T-helper 2 cell treated with Interferon-gamma antibody and Interleukin-4, amounts not matched to agents 100 ng/mL and 5 ng/mL, for 36 hours (primary cell): ENCODE measurements around the gene PEX11A. TPM values are rescaled to one million over a fixed set of nuclear protein-coding genes. Genes with fewer than 3 reads are reported as not detected.

Experiments used
- intact Hi-C: fragments of 100-400 bp; cut with micrococcal nuclease; formaldehyde crosslinking; loops from one replicate; pipeline ENCODE4 v1.15.1; 2023
- total RNA-seq: library from RNA; stranded (reverse); gene quantifications from 2 replicates; pipeline ENCODE4 v1.2.3, GENCODE V29; 2022

The PEX11A gene, protein sequence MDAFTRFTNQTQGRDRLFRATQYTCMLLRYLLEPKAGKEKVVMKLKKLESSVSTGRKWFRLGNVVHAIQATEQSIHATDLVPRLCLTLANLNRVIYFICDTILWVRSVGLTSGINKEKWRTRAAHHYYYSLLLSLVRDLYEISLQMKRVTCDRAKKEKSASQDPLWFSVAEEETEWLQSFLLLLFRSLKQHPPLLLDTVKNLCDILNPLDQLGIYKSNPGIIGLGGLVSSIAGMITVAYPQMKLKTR
- 0.75 and 0.93 TPM in 2 replicates for total RNA-seq

DNA sequence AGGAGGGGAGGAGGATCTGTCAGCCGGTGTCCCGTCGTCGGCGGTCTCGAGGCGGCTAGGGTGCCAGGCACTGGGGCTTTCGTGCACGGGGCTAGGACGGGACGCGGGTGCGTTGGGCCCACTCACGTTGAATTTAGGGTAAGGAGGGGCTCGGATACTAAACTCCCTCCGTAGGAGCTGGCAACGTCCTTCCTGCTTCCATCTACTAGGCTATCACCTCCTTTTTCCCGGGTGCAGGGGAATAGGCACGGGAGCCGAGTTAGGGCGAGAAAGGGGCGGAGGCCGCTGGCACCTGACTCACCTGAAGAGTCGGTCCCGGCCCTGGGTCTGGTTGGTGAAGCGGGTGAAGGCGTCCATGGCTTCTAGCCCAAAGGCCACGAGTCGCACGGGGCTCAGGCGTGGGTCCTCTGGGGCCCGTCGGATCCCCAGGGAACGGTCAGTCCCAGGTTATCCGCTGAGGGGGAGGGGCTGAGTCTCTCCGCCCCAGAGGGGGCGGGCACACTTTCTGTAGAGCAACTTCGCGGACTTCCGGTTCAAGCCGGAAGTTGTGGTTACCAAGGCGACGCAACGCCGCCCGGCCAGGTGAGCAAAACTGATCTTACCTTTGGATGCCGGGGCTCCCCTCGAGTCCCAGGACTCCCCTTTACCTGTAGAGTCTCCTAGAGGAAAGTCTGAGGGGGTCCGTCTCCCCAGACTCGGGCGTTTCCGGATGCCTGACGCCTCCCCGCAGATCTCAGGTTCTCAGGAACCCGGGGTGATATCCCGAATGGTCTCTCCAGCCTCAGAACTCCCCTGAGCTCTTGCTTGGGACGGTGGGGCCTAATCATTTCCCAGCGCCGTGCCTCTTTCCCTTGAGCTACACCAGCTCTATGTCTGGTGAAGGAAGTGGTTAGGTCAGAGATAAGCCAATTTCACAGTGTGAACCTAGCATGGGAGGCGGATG, at the start of gene PEX11A, which contains the start of gene WDR93:
Gene PEX11A, minus strand, starts transcription at position 479 of the 943 bp plus-strand sequence. Its CDS starts 122 bp downstream, at position 357.
Gene WDR93, plus strand, starts transcription at position 536 of the 943 bp plus-strand sequence. CDS start 10,936 bp downstream, outside the sequence.
- intact Hi-C loops: loop anchor here (2.0 kb wide), 1 partner anchor 60 kb away; the partner anchor contains the start of gene MESP1

DNA sequence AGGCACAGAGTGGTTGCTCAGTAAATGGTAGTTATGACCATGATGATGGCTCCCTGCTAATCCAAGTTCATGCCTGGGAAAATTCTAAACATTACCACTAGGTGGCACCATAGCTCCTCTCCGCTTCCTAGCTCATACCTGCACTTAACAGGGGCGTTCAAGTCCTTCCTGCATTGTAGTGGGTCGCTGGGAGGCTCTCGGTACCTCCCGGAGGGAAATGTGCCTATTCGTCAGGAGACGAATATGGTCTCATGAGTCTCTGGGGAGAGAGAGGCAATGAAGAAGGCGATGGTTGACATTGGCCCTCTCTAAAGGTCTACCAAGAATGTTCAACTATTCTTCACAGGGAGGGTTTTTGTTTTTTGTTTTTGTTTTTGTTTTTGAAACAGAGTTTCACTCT, 49.6 kb upstream of the PEX11A start:
- intact Hi-C loops: loop anchor here (1.0 kb wide), 2 partner anchors 135 to 331 kb away; no protein-coding TSS in a partner anchor

DNA sequence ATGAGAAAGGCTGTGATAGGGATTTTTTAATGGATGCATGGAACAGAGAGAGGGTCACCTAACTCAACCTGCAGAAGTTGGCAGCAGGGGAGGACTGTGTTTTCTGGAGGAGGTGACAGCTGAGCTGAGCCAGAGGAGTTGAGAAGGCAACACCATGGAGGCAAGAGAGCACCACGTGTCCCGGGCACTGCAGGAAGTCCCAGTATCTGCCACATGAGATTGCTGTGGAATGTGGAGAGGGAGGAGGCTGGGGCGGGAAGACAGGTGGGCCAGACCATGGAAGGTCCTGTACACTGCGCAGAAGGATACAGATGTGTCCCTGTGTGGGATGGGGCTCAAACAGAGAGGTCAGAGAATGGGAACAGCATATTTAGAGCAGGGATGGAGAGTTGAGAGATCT, 45.2 kb upstream of the PEX11A start:
- intact Hi-C loops: no loop called here

DNA sequence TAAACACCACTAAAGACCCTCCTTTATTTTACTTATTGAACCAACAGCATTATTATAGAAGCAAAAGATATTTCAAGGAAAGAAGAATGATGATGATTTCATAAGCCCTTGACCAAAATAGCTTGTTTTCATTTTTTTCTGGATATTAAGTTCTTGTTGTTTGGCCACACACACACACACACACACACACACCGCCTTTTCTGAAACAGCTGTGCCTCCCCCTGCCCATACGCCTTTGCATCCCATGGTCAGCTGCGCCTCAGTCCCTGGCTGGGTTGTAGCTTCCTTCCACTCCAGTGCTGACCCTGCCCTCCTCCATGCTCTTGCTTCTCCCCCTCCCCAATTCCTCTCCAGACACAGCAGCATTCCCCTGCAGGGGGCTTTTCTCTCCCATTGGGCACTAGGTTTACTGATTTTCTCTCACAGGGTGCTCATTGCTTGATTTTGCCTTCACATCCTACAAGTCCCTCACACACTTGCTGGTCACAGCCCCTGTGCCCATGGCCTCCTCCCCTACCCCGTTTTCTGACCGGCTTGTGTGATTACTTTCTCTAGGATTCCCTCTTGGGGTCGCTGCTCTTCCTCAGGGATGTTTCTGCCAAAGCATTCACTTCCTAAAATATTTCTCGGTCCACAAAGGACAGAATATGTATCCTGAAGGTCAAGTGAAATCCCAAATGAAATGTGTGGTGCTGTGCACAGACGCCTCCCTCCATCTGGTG, 42.1 kb upstream of the PEX11A start:
- intact Hi-C loops: no loop called here

DNA sequence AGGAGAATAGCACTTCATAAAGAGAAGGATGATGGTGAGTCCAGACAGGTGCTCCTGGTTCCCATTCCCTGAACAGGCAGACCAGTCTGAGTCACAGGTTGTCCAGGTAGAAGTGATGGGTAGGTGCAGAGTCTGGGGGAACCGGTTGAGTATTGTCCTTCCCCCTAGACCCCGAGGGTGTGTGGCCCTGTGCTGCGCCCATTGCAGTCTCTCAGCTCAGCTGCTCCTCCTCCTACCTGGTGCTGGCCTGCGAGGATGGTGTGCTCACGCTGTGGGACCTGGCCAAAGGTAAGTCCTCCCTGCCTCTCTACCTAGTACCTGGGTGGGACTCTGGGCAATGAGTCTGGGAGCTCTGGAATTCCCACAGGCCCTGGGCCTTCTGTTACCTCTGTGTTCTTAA, 40.7 kb upstream of the PEX11A start:
- intact Hi-C loops: no loop called here

DNA sequence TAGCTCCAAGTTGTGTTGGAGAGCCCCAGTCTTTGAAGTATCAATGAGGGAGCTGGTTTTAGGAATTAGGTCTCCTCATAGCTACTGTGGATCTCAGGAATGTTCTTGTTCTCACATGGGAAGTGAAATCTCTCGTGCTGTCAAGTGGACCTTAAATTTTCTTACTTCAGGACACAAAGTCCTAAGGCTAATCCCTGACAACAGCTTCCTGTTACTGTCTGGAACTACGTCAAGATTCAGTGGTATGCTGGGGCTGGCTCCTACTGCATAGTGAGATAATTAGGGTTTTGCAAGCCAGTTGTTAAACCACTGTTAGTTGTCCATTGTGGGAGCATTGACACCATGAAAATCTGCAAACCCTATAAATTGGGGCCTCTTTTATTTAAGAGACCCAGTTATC, 37.7 kb upstream of the PEX11A start:
- intact Hi-C loops: no loop called here

DNA sequence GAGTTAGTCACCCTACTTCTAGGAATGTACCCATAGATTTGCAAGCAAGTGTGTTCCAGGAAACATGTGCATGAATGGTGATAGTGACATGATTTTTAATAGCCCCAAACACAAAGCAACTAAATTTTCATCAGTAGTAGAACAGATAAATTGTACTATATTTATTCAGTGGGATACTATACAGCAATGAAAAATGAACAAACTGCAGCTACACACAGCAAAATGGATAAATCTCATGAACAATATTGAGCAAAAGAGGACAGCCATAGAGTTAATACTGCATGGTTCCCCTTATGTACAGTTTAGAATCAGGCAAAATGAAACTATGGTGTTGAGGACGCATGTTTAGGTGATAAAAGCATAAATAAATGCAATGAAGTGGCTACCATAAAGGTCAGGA, 34.5 kb upstream of the PEX11A start:
- intact Hi-C loops: no loop called here

DNA sequence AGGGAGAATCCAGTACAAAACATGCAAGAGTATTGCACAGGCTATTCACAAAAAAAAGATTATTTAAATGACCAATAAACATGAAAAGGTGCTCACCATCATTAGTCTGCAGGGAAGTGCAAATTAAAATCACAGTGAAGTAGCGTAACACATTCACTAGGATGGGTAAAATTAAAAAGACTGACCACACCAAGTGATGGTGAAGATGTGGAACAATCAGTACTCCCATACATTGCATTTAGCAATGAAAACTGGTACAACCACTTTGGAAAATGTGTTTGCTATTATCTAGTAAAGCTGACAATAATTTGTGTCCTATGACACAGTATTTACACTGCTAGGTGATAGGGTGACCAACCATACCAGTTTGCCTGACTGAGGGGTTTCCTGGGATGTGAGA, 34.1 kb upstream of the PEX11A start:
- intact Hi-C loops: no loop called here

DNA sequence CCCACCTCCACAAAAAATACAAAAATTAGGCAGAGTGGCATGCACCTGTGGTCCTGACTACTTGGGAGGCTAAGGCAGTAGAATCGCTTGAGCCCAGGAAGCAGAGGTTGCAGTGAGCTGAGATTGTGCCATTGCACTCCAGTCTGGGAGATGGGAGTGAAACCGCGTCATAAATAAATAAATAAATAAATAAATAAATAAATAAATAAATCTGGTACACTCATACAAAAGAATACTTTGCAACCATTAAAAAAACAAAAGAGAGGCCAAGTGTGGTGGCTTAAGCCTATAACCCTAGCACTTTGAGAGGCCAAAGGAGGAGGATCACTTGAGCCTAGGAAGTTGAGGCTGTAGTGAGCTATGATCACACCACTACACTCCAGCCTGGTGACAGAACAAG, 32.5 kb upstream of the PEX11A start:
- intact Hi-C loops: no loop called here

DNA sequence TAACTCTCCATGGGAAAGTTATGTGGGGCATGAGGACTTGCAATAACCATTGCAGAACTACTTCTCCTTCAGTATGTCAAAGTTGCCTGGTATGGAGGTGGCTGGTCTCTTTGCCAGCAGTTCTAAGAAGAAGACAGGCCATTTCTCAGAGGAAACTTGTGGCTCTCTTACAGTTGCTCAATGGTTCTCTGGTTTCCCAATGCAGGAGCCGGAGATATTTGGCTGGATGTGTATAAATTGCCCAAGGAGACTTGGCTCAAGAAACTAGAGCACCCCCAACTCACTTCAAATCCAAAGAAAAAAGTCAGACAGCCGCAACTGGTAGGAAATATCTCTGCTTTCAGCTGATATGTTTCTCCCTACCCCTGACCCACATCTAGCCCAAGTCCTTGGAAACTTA, 24.2 kb upstream of the PEX11A start:
- intact Hi-C loops: no loop called here

DNA sequence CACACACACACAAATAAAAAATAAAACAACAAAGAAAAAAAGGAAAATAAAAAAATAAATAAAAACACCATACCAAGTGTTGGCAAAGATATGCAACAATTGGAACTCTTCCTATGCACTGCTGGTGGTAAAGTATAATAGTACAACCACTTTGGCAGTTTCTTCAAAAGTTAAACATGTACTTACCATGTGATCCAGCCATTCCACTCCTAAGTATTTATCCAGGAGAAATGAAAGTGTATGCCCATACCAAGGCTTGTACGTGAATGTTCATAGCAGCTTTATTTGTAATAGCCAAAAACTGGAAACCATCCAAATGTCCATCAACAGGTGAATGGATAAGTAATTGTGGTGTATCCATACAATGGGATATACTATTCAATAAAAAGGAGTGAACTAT, 17.0 kb upstream of the PEX11A start:
- intact Hi-C loops: no loop called here

DNA sequence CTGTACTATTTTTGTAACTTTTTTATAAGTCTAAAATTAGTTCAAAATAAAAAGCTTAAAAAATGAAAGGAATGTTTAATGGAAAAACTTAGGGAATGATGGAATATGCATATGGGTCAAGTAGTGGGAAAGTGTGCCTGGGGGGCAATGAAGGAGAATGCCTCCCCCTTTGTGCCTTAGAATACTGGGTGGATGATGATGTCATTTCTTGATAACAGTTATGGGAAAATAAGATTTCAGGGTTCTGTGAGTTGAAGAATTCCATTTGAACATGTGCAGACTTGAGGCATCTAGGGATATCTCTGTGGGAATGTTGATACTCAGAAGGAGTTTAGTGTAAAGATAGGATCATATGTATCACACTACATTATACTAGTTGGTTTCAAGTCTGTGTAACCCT, 13.9 kb upstream of the PEX11A start:
- intact Hi-C loops: no loop called here

DNA sequence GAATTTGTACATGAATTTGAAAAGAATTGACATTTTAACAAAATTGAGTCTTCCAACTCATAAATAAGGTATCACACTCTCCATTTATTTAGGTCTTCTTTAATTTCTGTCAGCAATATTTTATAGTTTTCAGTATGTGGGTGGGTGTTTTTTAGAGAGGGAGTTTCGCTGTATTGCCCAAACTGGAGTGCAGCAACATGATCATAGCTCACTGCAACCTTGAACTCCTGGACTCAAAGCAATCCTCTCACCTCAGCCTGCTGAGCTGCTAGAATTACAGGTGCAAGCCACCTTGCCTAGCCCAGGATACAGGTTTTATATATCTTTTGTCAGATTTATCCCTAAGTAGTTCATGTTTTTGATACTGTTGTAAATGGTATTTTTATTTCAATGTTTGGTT, 4.6 kb upstream of the PEX11A start:
- intact Hi-C loops: no loop called here

DNA sequence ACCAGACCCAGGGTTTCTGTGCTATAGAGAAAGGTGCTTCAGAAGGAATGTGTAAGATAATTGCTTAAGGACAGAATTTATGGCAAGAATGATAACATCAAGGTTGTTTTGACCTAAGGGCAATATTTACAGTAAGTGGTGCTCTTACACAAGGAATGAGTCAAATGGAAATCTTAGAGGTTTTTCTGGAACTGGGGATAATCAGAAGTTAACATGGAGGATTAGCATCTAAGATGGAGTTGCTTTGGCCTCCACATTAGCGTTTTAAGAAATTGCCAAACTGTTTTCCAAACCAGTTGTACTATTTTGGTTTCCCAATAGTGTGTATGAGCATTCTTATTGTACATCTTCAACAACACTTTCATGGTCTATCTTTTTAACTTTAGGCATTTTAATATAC, 3.1 kb upstream of the PEX11A start:
- intact Hi-C loops: no loop called here

DNA sequence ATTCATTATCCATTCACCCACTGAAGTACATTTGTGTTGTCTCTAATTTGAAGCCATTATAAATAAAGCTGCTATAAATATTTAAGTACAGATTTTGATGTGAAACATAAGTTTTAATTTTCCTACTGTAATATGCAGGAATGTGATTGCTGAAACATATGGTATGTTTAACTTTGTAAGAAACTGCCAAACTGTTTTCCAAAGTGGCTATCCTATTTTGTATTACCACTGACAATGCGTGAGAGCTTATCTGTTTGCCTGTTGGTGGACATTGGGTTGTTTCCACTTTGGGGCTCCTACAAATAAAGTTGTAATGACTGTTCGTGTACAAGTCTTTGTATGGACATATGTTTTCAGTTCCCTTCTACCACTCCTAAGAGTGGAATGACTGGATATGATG, 2.5 kb upstream of the PEX11A start:
- intact Hi-C loops: no loop called here

DNA sequence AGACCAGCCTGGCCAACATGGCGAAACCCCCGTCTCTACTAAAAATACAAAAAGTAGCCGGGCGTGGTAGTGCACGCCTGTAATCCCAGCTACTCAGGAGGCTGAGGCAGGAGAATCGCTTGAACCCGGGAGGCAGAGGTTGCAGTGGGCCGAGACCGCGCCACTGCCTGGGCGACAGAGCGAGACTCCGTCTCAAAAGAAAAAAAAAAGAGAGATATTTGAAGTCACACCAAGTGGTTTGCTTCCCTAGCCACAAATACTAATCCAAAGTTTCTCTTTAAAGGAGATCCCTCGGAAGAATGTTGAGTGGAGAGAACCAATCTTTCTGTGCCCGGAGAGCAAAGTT, 651 bp downstream of the PEX11A start:
- intact Hi-C loops: loop anchor here (2.0 kb wide), 1 partner anchor 61 kb away; the partner anchor contains the start of gene MESP1

DNA sequence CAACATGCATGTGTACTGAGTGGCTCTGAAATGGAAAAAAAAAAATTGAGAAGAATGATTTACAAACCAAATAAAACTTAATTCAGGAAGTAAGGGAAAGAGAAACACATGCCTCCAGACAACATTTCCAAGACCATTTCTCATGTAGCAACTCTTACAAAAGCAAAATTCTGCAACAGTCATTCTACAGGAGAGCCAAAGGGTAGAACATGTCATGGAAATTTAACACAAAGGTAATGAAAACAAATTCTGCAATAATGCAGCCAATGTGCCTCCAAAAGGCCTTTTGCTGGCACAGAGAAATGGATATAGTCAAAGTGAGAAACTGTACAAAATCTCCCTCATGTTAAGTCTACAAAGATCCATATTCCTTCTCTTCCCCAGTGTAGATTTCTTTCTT, 4.0 kb downstream of the PEX11A start:
- intact Hi-C loops: no loop called here

DNA sequence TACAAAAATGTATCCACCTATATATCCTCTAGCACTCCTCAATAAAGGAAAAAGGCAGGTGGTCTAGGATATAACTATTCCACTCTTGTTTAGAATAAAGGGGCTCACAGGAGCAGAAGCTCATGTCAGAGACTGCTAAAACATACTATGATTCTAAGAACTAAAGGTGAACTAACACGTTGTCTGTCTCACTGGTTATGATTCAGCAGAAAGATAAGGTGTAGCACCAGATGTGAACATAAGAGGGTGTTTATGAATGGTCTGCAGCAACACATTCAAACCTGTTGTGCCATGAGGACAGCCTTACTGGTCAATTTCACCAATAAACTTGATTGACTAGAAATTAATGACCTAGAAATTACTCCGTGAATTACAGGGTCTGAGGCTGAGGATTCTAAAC, 4.6 kb downstream of the PEX11A start:
- intact Hi-C loops: no loop called here

DNA sequence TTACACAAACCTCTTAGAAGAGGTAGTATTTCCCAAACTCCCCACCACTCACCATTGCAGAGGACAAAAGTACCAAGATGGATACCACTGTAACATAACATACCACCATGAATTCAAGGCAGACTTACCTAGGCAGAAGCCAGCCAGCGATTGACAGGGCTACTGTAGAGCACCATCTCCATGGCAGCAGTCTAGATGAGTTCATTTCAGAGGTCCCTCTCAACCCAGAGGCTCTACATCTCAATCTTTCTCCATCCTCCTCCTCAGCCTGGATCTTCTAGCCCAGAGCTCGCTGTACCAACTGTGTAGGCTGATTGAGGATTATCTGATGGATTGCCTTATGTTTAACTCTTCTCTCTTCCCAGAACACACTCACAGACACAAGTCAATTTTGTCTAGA, 9.4 kb downstream of the PEX11A start:
- intact Hi-C loops: no loop called here

DNA sequence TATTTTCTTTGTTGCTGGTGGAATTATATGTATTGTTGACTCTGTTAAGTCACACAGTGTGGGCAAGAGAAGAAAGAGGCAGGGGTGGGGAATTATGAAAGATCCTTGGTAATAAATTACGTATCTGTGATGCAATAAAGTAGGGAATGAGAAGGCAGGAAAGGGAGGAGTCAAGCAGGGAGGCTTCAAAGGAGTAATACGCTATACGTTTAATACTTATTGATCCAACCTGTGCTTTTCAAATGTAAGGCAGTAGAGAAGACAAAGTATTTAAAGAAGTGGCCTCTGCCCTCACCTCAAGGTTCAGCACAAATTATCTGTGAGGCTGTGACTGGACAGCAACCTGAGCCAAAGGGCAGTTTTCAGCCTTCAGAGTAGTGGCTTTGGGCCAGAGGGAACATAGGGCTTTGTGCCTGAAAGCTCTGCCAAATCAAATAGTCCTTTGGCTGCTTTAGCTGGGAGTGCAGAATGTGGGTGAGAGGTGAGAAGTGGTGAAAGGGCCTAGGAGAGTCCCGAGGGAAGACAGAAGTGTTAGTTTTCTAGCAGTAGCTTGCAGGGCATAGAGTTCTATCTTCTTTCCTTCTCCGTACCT, 10.2 kb downstream of the PEX11A start:
- intact Hi-C loops: no loop called here

DNA sequence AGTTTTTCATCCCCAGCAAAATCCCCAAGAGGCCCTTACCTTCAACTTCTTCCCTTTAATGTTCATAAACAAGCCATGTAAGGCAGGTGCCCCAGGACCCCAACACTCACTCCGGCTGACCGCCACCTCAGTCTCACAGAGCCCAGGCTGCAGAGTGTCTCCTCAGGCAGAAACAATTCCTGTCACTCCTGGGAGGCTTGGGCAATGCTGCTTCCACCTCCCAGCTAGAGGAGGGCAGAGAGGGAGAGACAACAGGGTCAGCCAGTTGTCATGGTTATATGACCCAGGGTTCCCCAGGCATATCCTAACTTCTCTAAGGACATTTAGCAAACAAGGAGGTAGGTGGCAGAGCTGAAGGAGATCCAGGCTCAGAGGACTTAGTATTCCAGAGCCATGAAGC, 11.3 kb downstream of the PEX11A start, which contains the start of gene PLIN1:
Gene PLIN1, minus strand, starts transcription at position 156 of the 400 bp plus-strand sequence. CDS start 1,878 bp downstream, outside the sequence.
- intact Hi-C loops: no loop called here
